ENCODE measurements around the gene SESN3. TPM values are rescaled to one million over a fixed set of nuclear protein-coding genes. Genes with fewer than 3 reads are reported as not detected.

The SESN3 gene
- total RNA-seq, 1 experiment from 2014 or later: 36.8 TPM

GRCh38 chr11:95121698-95122097, 109.3 kb downstream of the SESN3 start:
- Histone ChIP-seq H2BK5ac (ENCODE audit: insufficient read length, low read length) (no peak overlapping the region), H3K23me2 (ENCODE audit: insufficient read length, low read depth, low read length, poor library complexity, severe bottlenecking) (no peaks in the 10 kb centered on the region), H3K18ac (ENCODE audit: insufficient read length, low read depth, low read length) (no peak overlapping the region), H2BK12ac (ENCODE audit: insufficient read length, low read depth, low read length) (no peak overlapping the region), H3K4me2 (ENCODE audit: insufficient read depth, insufficient read length, low read length) (no peak overlapping the region), H2BK15ac (ENCODE audit: low read depth, low read length) (no peak overlapping the region), H3K79me1 (ENCODE audit: insufficient read depth, low read depth, low read length, poor library complexity, severe bottlenecking) (no peaks in the 10 kb centered on the region), H3K4ac (ENCODE audit: low read depth, low read length) (no peak overlapping the region), H2AK5ac (ENCODE audit: insufficient read length, low read length) (no peak overlapping the region), H3K27ac (ENCODE audit: insufficient read length, low read depth, low read length) (no peak overlapping the region), H3T11ph (ENCODE audit: low read length) (no peak overlapping the region), H3K27me3 (ENCODE audit: insufficient read depth, low read length) (no peaks in the 10 kb centered on the region), H2AFZ (ENCODE audit: low read length) (no peak overlapping the region), H3K56ac (ENCODE audit: insufficient read length, low read depth, low read length) (no peak overlapping the region), H3K4me1 (ENCODE audit: insufficient read depth, low read length) (no peaks in the 10 kb centered on the region), H3K9me3 (ENCODE audit: control insufficient read depth, low read depth, low read length) (no peaks in the 10 kb centered on the region), H3K14ac (ENCODE audit: insufficient read depth, low read length) (no peak overlapping the region), H4K8ac (replicated peaks; ENCODE audit: insufficient read length, low read depth, low read length) (no peak overlapping the region), H3K9ac (ENCODE audit: extremely low read depth, insufficient read length, low read length) (no peak overlapping the region), H4K5ac (ENCODE audit: insufficient read length, low read depth, low read length) (no peak overlapping the region), H3K79me2 (ENCODE audit: insufficient read depth, low read length) (no peaks in the 10 kb centered on the region), H3K23ac (ENCODE audit: insufficient read length, low read depth, low read length) (no peak overlapping the region), H4K20me1 (ENCODE audit: control insufficient read depth, insufficient read depth, insufficient read length) (no peaks in the 10 kb centered on the region), H2BK120ac (ENCODE audit: low read depth, low read length, poor library complexity, severe bottlenecking) (no peak overlapping the region), H2BK20ac (ENCODE audit: low read depth, low read length, poor library complexity, severe bottlenecking) (no peak overlapping the region), H4K91ac (ENCODE audit: insufficient read length, low read depth, low read length) (no peak overlapping the region)
- no peaks in the 10 kb centered on the region for H3K36me3 Mint-ChIP-seq (ENCODE audit: insufficient read depth in 1 of 3, low read depth in 3 of 3)
- DNase-seq: no peak
- no peak overlapping the region for H3K27ac Mint-ChIP-seq
- H3K9me3 Mint-ChIP-seq: no peaks in the 10 kb centered on the region
- no peak for TF ChIP-seq CTCF (conservative IDR thresholded peaks at IDR 0.05)
- WGBS (ENCODE audit: extremely low coverage, insufficient read length, low lambda C conversion rate): no CpG with 5 or more reads among the region's 1 CpG
- no peak overlapping the region for H3K4me3 Mint-ChIP-seq
- no peaks in the 10 kb centered on the region for H3K4me1 Mint-ChIP-seq
- no peaks in the 10 kb centered on the region; the same call in 1 of the 2 replicates for H3K27me3 Mint-ChIP-seq (ENCODE audit: low read depth)

All from H9 (cell line).